Activated gamma-delta T cell treated with anti-CD3 and anti-CD28 coated beads, Interleukin-2, amount 50 U/mL, for 16 hours (primary cell): ENCODE measurements around the gene AJAP1.
"Not testable (repeated sequence)": the region's sequence is repeated elsewhere in the genome, so short reads cannot be mapped to it uniquely, and the experiment has no call there.

Source experiments
- DNase-seq: peaks from one replicate; pipeline ENCODE4 v3.0.0-alpha.2; 2020; ENCODE audit warnings: low read depth

The AJAP1 gene

GRCh38 chr1:4653796-4654725, at the start of gene AJAP1:
Gene AJAP1, plus strand, starts transcription at chr1:4654609. Its CDS starts 817 bp downstream, at chr1:4655426.
- no peak for DNase-seq

- no peak for DNase-seq
These were observed 49.3 kb upstream of the AJAP1 start for GRCh38 chr1:4605158-4605557.

- DNase-seq: no peak
These were observed 42.7 kb upstream of the AJAP1 start for GRCh38 chr1:4611563-4612341.

GRCh38 chr1:4612991-4613390, 41.4 kb upstream of the AJAP1 start:
- DNase-seq: no peak

- no peak for DNase-seq
These were observed 40.6 kb upstream of the AJAP1 start for GRCh38 chr1:4613606-4614370.

- no peak for DNase-seq
These were observed 39.9 kb upstream of the AJAP1 start for GRCh38 chr1:4614371-4615137.

- no peak for DNase-seq
These were observed 39.3 kb upstream of the AJAP1 start for GRCh38 chr1:4615138-4615470.

- DNase-seq: no peak
These were observed 38.9 kb upstream of the AJAP1 start for GRCh38 chr1:4615501-4615900.

GRCh38 chr1:4616831-4617465, 37.5 kb upstream of the AJAP1 start:
- no peak for DNase-seq

GRCh38 chr1:4617506-4617905, 36.9 kb upstream of the AJAP1 start:
- DNase-seq: no peak

- not testable (repeated sequence) for DNase-seq
These were observed 35.6 kb upstream of the AJAP1 start for GRCh38 chr1:4618827-4619226.

- DNase-seq: no peak
These were observed 32.8 kb upstream of the AJAP1 start for GRCh38 chr1:4621646-4622045.

GRCh38 chr1:4622821-4623220, 31.6 kb upstream of the AJAP1 start:
- no peak for DNase-seq

- no peak for DNase-seq
These were observed 30.2 kb upstream of the AJAP1 start for GRCh38 chr1:4624141-4624715.

- DNase-seq: no peak
These were observed 29.6 kb upstream of the AJAP1 start for GRCh38 chr1:4624801-4625200.

- no peak for DNase-seq
These were observed 28.3 kb upstream of the AJAP1 start for GRCh38 chr1:4626061-4626460.

- DNase-seq: no peak
These were observed 27.7 kb upstream of the AJAP1 start for GRCh38 chr1:4626560-4627319.

- DNase-seq: no peak
These were observed 27.1 kb upstream of the AJAP1 start for GRCh38 chr1:4627353-4627752.

GRCh38 chr1:4628992-4629391, 25.4 kb upstream of the AJAP1 start:
- no peak for DNase-seq

- no peak for DNase-seq
These were observed 23.8 kb upstream of the AJAP1 start for GRCh38 chr1:4630561-4630960.
